Left lobe of liver (tissue), 2 donors: ENCODE results near the gene HKDC1. TPM values are rescaled to one million over a fixed set of nuclear protein-coding genes. Genes with fewer than 3 reads are reported as not detected.
"Not testable (repeated sequence)": the region's sequence is repeated elsewhere in the genome, so short reads cannot be mapped to it uniquely, and the experiment has no call there.

ENCODE experiments used
- ATAC-seq: fragments of 200-7000 bp; cut with Tn5 transposase; one replicate; pipeline ENCODE4 v1.9.1; 2020; ENCODE audit warnings: mild to moderate bottlenecking, moderate library complexity
- DNase-seq: peaks from one replicate; pipeline ENCODE4 v3.0.0-alpha.2; 2020; ENCODE audit warnings: low spot score
- total RNA-seq: library from RNA; stranded (reverse); gene quantifications from one replicate; pipeline ENCODE4 v1.2.1, GENCODE V29; 2021
- donor health status: DM: no; HTN: no; CAD: no; lungs with moderate emphysema.
- donor health status: DM: no; HTN: yes; CAD: no.

HKDC1 gene
- total RNA-seq, 1 donor from 2014 or later = 0.65 TPM

GRCh38 chr10:69242040-69242851 lies 22.1 kb downstream of the HKDC1 start:
- DNase-seq (no peak), ATAC-seq (no peak)

- no peak for DNase-seq
- no peak for ATAC-seq
These were observed 22.7 kb downstream of the HKDC1 start for GRCh38 chr10:69242852-69243212.

GRCh38 chr10:69243817-69244216 lies 23.7 kb downstream of the HKDC1 start:
- DNase-seq (no peak), ATAC-seq (no peak)

- no peak for ATAC-seq
- no peak for DNase-seq
These were observed 25.9 kb downstream of the HKDC1 start for GRCh38 chr10:69246036-69246435.

- ATAC-seq (no peak), DNase-seq (no peak)
These were observed 26.6 kb downstream of the HKDC1 start for GRCh38 chr10:69246581-69247312.

- ATAC-seq = no peak
- no peak for DNase-seq
These were observed 27.2 kb downstream of the HKDC1 start for GRCh38 chr10:69247313-69247710.

- DNase-seq (no peak), ATAC-seq (no peak)
These were observed 28.1 kb downstream of the HKDC1 start for GRCh38 chr10:69248117-69248730.

- no peak for DNase-seq
- ATAC-seq = no peak
These were observed 29.9 kb downstream of the HKDC1 start for GRCh38 chr10:69250041-69250440.

GRCh38 chr10:69251417-69251816 lies 31.3 kb downstream of the HKDC1 start:
- ATAC-seq, DNase-seq: not testable (repeated sequence)

- DNase-seq = no peak
- ATAC-seq = no peak
These were observed 33.0 kb downstream of the HKDC1 start for GRCh38 chr10:69253171-69253570.

- DNase-seq (no peak), ATAC-seq (no peak)
These were observed 34.7 kb downstream of the HKDC1 start for GRCh38 chr10:69254877-69255276.

- ATAC-seq (no peak), DNase-seq (no peak)
These were observed 39.6 kb downstream of the HKDC1 start for GRCh38 chr10:69259547-69260243.

GRCh38 chr10:69261184-69261583 lies 41.1 kb downstream of the HKDC1 start:
- no peak for DNase-seq

GRCh38 chr10:69262292-69262751 lies 42.2 kb downstream of the HKDC1 start:
- ATAC-seq (no peak), DNase-seq (no peak)

More at GRCh38 chr10:69261184-69261583, 41.1 kb downstream of the HKDC1 start:
- no peak for ATAC-seq

GRCh38 chr10:69265521-69265920 lies 45.4 kb downstream of the HKDC1 start:
- DNase-seq = no peak
- ATAC-seq = no peak

GRCh38 chr10:69268761-69269416 lies 48.8 kb downstream of the HKDC1 start:
- DNase-seq (no peak), ATAC-seq (no peak)

- ATAC-seq (no peak), DNase-seq (no peak)
These were observed 49.6 kb downstream of the HKDC1 start for GRCh38 chr10:69269761-69270160.

GRCh38 chr10:69270990-69271389 lies 50.9 kb downstream of the HKDC1 start:
- no peak for DNase-seq

GRCh38 chr10:69272624-69273023 lies 52.5 kb downstream of the HKDC1 start:
- no peak for DNase-seq
- no peak for ATAC-seq

More at GRCh38 chr10:69270990-69271389, 50.9 kb downstream of the HKDC1 start:
- ATAC-seq = no peak

GRCh38 chr10:69275444-69275843 lies 55.3 kb downstream of the HKDC1 start:
- ATAC-seq (no peak), DNase-seq (no peak)

- no peak for DNase-seq
- no peak for ATAC-seq
These were observed 56.4 kb downstream of the HKDC1 start for GRCh38 chr10:69276503-69276902.
